ENCODE measurements around the gene C19orf25.
"Not testable (repeated sequence)": the region's sequence is repeated elsewhere in the genome, so short reads cannot be mapped to it uniquely, and the experiment has no call there.

Gene C19orf25

DNA sequence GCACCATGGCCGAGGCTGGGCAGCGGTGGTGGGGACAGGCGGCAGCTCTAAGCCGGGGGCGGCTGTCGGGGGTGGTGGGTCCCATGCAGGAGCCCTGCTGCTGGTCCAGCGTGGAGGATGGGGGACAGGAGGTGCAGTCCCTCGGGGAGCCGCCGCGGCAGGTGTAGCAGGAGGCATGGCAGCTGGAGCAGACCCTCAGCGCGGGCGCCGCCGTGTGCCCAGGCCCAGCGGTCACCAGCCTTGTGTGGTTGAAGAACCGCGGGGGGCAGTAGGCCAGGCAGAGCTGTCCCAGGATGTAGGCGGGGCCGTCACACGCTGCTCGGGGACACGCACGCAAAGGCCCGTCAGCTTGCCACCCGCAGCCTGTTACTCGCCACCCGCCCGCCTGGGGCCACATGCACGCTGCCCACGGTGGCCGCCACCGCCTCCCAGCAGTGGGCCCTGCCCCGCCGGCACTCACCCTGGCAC lies 2.9 kb upstream of the C19orf25 start:
- DNase-seq (ENCODE audit: low read depth, low spot score), result no peak

GRCh38 chr19:1481224-1481892 lies 2.3 kb upstream of the C19orf25 start:
- no peak for DNase-seq (ENCODE audit: low read depth, low spot score)

GRCh38 chr19:1477056-1477455 lies 2.0 kb downstream of the C19orf25 start:
- not testable (repeated sequence) for DNase-seq (ENCODE audit: low read depth, low spot score)

GRCh38 chr19:1475751-1476437 lies 3.1 kb downstream of the C19orf25 start:
- DNase-seq (ENCODE audit: low read depth, low spot score), result no peak

GRCh38 chr19:1474765-1475351 lies 4.2 kb downstream of the C19orf25 start:
- no peak for DNase-seq (ENCODE audit: low read depth, low spot score)

DNA sequence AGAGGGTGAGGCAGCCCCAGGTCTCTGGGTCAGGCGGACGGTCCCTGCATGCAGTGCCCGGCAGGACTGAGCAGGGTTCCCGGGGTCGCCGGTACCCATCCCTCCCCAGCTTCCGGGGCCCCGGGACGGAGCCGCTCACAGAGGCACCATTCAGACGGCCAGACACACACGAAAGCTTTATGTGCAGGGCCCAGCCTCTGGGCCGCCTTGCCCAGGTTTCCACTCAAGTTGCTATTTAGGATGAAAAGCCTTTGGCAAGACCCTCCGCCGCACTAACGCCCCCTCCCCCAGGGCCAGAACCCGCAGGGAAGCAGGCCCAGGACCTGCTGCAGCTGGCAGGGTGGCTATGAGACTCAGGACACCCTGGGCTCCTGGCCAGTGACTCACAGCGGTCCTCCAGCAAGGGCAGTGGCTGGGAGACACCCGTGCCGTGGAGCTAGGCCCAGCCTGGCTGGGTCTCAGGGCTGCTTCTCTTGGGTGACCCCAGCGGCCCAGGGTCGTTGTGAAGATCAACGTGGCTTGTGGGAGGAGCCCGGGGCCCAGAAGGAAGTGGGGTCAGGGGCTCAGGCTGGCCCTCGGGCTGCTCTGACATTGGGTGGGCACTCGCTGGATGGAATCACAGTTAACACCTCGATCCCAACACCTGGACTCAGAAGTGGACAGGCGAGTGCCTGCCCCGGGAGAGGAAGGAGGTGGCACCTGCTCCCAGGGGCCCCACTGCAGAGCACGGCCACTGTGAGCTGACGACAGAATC lies 4.8 kb downstream of the C19orf25 start:
- peak; percentile 78 for DNase-seq (ENCODE audit: low read depth, low spot score)

DNA sequence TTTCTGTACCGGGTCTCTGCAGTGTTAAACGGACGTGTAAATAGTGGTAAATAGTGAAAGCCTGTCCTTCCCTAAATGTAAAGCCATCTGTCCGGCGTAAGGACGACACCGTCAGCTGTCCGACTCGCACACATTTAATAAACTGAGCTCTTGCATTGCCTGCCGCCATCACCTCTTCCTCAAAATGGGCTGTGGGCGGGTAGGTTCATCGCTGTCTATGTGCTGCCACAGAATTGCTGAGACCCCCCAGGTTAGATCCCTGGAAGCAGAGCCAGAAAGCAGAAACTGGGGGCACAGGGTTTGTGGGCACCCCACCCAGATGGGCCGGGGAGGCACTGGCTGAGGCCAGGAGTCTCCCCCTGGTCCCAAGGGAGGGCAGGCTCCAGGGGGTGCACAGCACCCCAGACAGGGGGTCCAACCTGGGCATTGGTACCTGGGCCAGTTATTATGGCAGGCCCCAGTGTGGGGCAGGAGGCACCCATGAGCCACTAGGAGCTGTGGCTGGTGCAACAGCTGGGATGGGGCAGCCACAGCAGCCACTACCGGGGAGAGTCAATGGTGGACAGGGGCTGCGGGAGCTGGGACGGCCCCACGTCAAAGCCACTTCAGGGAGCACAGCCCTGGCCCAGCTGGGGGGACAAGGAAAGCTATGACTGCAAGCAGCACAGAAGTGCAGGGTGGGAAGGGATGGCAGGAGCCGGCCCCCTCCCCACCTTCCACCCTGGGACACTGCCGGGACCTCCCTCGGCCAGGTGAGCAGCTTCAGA lies 5.7 kb downstream of the C19orf25 start:
- no peak for DNase-seq (ENCODE audit: low read depth, low spot score)

DNA sequence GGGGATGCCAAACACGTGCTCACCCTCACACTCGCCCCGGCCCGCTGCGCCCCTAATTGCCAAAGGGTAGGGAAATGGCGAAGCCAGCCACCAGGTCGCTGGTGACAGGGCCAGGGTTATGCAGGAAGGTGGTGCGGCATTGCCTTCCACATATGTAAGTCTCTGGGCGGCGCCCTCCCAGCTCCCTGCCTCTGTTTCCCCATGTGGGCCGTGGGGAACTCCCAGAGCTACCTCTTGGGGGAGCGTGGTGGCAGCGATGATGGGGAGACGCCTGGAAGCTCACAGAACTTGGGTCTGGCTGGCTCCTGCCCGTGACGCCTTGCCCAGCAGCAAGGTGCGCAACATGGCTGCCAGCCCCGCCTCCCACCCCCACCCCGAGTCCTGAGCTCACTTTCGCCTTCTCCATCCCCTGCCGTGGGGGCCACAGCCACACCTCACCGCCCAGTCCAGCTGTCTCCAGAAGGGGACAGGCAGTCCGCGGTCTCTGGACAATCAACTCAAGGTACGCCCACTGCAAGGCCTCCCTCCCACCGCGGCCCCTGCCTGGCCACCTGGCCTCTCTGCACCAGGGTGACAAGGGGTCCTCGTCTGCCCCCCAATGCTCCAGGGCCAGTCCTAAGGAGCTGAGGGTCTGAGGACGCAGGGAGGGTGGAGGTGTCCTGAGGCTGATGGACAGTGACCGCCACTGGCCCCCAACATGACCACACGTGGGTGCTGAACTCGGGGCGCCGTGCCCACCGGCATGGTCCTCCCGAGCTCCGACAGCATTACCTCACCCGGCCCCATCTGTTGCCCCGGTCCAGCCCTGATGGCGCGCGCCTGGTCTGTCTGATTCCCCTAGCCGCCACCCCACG lies 6.6 kb downstream of the C19orf25 start:
- DNase-seq (ENCODE audit: low read depth, low spot score), result no peak

GRCh38 chr19:1471515-1472160 lies 7.4 kb downstream of the C19orf25 start:
- no peak for DNase-seq (ENCODE audit: low read depth, low spot score)

DNA sequence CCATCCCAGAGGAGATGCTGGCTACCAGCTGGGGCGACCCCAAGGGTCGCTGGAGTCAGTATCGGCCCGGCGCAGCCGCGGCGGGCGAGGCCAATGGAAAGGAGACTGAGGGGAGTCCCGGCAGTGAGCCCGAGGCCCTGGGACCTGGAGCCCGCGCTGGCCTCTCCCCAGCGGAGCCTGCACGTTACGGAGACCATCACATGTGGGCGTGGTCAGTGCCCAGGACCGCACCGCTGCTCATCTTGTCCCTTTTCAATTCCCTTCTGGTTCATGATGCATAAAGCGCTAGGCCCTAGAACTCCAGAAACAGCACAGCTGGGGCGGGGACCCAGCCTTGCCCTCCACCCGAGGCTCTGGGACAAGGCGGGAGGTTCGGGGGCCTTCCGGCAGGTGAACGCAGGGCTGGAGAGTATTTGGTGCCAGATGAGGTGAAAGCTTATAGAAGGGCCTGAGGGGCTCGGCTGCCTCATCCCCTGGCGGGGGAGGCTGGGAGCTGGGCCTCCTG lies 8.0 kb downstream of the C19orf25 start:
- DNase-seq (ENCODE audit: low read depth, low spot score), result no peak

- peak; percentile 57 for DNase-seq (ENCODE audit: low read depth, low spot score)
Observed at GRCh38 chr19:1470305-1471009, 8.6 kb downstream of the C19orf25 start.

DNA sequence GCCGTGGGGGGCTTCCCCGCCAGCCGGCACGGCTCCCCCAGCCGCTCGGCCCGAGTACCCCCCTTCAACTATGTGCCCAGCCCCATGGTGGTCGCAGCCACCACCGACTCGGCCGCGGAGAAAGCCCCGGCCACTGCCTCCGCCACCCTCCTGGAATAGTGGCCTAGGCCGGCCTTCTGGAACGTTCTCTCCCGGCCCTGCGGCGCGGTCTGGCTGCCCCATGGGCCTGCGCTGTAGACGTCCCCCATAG lies 9.0 kb downstream of the C19orf25 start:
- no peak for DNase-seq (ENCODE audit: low read depth, low spot score)

- no peak for DNase-seq (ENCODE audit: low read depth, low spot score)
Observed at GRCh38 chr19:1469255-1470054, 9.6 kb downstream of the C19orf25 start.

DNA sequence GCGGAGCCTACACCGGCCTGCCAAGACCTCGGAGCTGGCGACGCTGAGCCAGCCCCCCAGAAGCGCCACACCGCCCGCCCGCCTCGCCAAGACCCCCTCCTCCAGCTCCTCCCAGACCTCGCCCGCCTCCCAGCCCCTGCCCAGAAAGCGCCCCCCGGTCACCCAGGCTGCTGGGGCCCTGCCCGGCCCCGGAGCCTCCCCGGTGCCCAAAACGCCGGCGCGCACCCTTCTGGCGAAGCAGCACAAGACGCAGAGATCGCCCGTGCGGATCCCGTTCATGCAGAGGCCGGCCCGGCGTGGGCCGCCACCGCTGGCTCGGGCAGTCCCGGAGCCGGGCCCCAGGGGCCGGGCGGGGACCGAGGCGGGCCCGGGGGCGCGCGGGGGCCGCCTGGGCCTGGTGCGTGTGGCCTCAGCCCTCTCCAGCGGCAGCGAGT lies 10.2 kb downstream of the C19orf25 start:
- DNase-seq (ENCODE audit: low read depth, low spot score), result no peak

GRCh38 chr19:1468274-1468820 lies 10.7 kb downstream of the C19orf25 start:
- DNase-seq (ENCODE audit: low read depth, low spot score), result no peak

DNA sequence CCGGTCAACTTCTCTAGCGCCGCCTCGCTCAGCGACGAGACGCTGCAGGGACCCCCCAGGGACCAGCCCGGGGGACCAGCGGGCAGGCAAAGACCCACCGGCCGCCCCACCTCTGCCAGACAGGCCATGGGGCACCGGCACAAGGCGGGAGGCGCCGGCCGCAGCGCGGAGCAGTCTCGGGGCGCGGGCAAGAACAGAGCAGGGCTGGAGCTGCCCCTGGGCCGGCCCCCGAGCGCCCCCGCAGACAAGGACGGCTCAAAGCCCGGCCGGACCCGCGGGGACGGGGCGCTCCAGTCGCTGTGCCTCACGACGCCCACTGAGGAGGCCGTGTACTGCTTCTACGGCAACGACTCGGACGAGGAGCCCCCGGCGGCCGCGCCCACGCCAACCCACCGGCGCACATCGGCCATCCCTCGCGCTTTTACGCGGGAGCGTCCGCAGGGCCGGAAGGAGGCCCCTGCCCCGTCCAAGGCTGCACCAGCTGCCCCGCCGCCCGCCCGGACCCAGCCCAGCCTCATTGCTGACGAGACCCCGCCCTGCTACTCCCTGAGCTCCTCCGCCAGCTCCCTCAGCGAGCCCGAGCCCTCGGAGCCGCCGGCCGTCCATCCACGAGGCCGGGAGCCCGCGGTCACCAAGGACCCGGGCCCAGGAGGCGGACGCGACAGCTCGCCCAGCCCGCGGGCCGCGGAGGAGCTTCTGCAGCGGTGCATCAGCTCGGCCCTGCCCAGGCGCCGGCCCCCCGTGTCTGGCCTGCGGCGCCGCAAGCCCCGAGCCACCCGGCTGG lies 11.3 kb downstream of the C19orf25 start:
- DNase-seq (ENCODE audit: low read depth, low spot score), result no peak

- DNase-seq (ENCODE audit: low read depth, low spot score), result no peak
Observed at GRCh38 chr19:1467215-1467489, 11.9 kb downstream of the C19orf25 start.

Data from astrocyte of the hippocampus (primary cell).